GM19455 (cell line): Measurements from ENCODE around the gene MXI1.
"Not testable (repeated sequence)": the region's sequence is repeated elsewhere in the genome, so short reads cannot be mapped to it uniquely, and the experiment has no call there.

Source experiments
- ATAC-seq: cut with Tn5 transposase; IDR thresholded peaks from one replicate; pipeline ENCODE4 v1.9.1; 2021; ENCODE audit not compliant: unreplicated experiment

MXI1 gene

GRCh38 chr10:110272995-110273394, 65.6 kb downstream of the MXI1 start:
- not testable (repeated sequence) for ATAC-seq

GRCh38 chr10:110273474-110273873, 66.1 kb downstream of the MXI1 start:
- no peak for ATAC-seq

- ATAC-seq, result no peak
Measured at GRCh38 chr10:110274072-110274627, 66.7 kb downstream of the MXI1 start.

GRCh38 chr10:110274647-110275046, 67.2 kb downstream of the MXI1 start:
- no peak for ATAC-seq

DNA sequence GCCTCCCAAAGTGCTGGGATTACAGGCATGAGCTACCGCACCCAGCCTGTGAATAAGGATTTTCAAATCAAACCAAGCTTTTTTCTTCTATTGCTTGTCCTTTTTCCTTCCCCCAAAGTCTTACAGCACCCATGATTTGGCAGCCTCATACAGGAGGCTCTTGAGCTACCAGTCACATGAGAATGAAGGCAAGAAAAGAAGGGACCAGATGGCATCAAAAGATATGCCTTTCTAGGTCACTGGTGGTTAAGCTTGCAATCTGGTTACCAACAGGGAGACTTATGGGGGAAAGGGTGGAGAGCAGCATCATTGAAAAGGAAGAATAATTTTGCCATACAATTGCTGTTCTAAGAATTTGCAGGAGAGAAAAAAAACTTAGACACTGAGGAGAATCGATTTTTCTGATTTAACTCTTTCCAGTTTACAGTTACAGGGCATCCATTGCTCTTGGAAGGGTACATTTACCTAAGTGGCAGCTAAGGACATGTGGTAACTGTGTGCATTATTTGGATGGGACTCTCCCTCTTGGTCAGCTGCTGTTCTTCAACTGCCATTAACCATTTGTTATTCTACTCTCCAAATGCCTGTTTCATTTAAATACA, 67.8 kb downstream of the MXI1 start:
- no peak for ATAC-seq

DNA sequence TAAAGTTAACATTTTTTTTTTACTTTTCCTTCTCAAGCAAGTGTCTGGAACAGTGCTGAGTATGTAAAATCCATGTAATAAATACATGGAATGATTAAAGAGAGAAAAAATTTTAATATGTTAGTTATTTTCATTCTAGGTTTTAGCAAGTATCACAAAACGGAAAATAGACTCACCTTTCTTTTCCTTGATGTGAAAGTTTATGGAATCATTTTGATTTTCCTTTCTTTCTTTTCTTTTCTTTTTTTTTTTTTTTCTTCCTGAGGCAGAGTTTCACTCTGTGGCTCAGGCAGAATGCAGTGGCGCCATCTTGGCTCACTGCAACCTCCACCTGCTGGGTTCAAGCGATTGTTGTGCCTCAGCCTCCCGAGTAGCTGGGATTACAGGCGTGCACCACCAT, 69.2 kb downstream of the MXI1 start:
- no peak for ATAC-seq

GRCh38 chr10:110277591-110277990, 70.2 kb downstream of the MXI1 start:
- no peak for ATAC-seq

- no peak for ATAC-seq
Measured at GRCh38 chr10:110278562-110279406, 71.4 kb downstream of the MXI1 start.

DNA sequence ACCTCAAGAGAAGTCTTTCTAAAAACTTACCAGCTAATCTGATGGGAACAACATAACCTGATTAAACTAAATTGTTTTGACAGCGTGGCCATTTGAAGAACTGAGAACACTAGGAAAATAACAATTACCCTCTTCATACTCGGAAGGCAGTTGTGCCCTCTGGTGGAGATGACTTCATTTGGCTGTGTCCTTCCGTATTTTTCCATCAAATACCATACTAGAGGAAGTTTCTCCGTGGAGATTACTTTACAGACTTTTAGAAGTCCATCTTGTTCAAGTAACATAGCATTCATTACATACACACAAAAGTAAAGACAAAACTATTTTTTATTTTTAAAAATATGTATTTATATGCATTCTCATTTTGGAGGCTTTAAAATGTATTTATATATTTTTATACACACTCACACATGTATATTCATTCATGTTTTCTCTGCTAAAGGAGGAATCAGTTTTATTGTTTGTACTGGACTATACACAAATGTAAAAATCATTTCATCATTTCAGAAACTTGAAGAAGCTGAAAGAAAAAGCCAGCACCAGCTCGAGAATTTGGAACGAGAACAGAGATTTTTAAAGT, 72.1 kb downstream of the MXI1 start:
- ATAC-seq, result no peak

- ATAC-seq, result no peak
Measured at GRCh38 chr10:110284262-110284661, 76.9 kb downstream of the MXI1 start.

- ATAC-seq, result no peak
Measured at GRCh38 chr10:110285501-110285900, 78.1 kb downstream of the MXI1 start.

DNA sequence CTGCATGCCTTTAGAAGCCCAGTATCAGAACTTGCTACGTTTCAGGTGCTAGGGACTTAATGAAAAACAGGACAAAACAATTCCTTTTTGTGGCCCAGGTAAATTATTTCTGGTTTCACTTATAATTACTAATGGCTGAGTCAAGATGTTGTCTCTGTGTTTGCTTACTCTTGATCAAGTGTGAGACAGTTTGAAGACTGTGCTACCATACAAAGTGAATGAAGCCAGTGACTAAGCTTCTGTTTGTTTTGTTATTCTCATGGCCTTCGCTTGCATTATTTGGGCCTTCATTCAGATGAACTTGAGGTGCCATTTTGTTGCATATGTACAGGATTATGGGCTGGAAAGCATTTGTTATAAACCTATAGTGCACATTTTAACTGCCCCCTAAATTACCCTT, 79.4 kb downstream of the MXI1 start:
- ATAC-seq, result no peak

GRCh38 chr10:110296966-110297365, 89.6 kb downstream of the MXI1 start:
- ATAC-seq, result no peak

- ATAC-seq, result no peak
Measured at GRCh38 chr10:110300486-110300986, 93.1 kb downstream of the MXI1 start.

DNA sequence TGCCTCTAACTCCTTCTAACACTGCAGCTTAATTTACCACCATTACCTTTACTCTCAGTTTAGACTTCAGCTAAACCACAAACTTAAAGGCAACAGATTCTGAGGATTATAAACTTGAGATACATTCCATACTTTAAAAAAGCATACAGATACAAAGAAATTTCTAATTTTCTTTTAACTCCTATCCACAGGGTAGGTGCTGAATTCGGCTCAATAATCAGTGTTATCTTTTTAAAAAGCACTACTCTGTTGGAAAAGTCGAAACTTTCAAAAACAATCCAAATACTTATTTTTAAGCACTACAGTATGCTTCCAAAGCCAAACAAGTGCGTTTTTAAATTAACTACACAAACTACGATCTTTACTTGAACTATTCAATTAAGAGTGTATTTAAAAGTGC, 96.3 kb downstream of the MXI1 start:
- no peak for ATAC-seq

DNA sequence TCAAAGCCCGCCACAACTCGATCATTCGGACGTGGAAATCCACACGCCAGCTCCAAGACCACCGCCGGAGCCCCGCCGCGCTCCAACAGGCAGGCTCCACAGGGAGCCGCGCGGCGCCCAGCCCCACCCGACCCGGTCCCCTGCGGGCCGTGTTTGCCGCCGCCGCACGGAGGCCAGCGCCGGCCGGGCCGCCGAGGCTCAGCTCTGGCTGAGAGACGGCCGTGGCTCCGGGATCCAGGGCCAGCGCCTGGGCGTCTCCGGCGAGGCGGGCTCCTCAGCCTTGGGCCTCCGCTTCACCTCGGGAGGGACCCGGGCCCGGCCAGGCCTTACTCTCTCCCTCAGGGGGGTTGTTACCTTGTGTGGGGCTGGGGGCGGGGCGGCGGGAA, 97.0 kb downstream of the MXI1 start:
- peak; percentile 49 for ATAC-seq

DNA sequence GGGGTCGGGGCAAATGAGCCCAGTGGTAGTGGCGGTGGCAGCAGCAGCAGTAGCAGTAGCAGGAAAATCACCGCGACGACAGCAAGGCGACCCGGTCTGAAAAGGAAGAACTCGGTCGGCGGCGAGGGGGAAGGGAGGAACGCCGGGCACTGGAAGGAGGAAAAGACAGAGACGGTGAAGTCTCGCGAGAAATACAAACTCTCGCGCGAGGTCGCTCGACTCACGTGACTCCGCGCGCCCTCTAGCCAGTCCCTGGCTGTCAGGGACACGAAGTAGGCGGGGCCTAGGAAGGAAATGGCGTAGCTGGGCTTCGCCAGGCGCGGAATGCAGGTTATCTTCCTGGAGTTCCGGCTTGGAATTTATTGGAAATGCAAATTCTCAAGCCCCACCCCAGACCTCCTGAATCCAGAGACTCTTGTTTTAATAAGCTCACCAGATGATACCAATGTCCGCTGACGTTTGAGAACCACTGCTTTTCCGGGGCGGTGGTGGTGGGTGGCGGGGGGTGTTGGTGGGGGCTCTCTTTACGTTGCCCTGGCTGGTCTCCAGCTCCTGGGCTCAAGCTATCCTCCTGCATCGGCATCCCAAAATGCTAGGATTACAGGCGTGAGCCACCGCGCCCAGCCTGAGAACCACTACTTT, 97.5 kb downstream of the MXI1 start, which contains the start of gene SMNDC1:
TSS of gene SMNDC1 (minus strand) at position 141 of the 642 bp plus-strand sequence. CDS start 1,333 bp downstream, outside the sequence.
- peak; percentile 86 for ATAC-seq

DNA sequence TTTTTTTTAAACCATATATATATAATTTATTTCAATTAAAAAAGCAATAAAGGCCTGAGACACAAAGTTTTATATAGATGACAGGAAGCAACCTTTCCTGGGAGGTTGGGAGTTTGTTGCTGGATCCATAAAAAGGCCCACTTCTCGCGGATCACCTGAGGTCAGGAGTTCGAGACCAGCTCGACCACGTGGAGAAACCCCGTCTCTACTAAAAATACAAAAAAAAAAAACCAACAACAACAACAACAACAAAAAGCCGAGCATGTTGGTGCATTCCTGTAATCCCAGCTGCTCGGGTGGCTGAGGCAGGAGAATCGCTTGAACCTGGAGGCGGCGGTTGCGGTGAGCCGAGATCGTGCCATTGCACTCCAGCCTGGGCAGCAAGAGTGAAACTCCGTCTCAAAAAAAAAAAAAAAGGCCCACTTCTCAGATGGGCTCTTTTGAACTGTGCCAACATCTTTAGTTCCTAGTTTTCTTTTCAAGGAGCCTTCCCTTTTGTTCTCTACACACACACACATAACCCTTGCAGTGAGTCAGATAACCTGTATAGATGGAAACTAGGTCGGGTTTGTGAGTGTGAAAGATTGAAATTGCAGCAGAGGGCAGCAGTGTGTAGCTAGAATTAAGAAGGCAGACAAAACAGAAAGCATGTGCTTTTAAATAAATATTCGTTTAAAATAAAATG, 98.5 kb downstream of the MXI1 start:
- ATAC-seq, result peak; percentile 44

- no peak for ATAC-seq
Measured at GRCh38 chr10:110306452-110306768, 99.0 kb downstream of the MXI1 start.

- ATAC-seq, result no peak
Measured at GRCh38 chr10:110307805-110308204, 100.4 kb downstream of the MXI1 start.

GRCh38 chr10:110310741-110311140, 103.3 kb downstream of the MXI1 start:
- ATAC-seq, result no peak
